HCEC 1CT (cell line): ENCODE measurements around the gene SDCBP2.
A peak's percentile ranks its signal among the peaks of the same experiment; 100 is the strongest.

ENCODE experiments used
- DNase-seq: peaks from one replicate; pipeline ENCODE4 v3.0.0-alpha.2; 2017

Gene SDCBP2

GRCh38 chr20:1293641-1294379 is 35.1 kb downstream of the SDCBP2 start:
- DNase-seq, result no peak

- DNase-seq, result no peak
Observed at GRCh38 chr20:1292620-1293019, 36.3 kb downstream of the SDCBP2 start.

GRCh38 chr20:1291191-1291741 is 37.7 kb downstream of the SDCBP2 start:
- peak; percentile 23 for DNase-seq

- no peak for DNase-seq
Observed at GRCh38 chr20:1287787-1288569, 41.0 kb downstream of the SDCBP2 start.

DNA sequence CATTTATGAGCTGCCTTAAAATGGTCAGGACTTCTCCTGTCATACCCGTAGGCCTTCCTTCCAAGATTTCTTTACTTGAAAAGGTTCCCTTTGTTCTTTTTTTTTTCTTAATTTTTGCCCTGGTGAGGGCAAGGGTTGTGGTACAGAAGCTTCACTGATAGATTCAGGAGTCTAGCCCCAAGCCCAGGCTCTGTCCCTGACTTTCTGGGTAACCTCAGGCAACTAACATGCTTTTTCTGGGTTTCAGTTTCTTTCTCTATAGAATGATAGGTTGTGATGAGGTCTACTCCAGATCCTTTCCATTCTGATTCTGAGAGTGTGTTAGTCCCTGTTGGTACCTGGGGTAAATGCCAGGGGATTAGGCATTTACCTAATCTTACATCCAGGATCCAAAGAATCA is 41.6 kb downstream of the SDCBP2 start:
- no peak for DNase-seq

- no peak for DNase-seq
Observed at GRCh38 chr20:1286267-1287024, 42.5 kb downstream of the SDCBP2 start.

- no peak for DNase-seq
Observed at GRCh38 chr20:1283522-1284510, 45.1 kb downstream of the SDCBP2 start.

DNA sequence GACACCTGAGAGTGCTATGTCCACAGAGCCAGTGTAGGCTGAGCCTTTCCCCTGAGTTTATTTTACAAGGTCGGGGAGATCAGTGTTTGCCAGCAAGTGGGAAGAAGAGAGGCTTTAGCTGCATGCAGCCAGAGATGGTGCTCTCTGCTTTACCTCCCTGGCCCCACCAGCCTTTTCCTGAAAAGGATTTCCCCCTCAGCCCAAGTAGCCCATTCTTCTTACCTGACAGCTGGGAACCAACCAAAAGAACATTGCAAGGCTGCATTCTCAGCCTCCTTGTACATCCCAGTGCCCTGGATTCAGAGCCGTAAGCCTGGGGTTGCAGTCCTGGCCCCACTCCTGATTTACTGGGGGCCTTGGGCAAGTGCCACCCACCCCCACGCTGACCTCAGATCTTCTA is 46.0 kb downstream of the SDCBP2 start:
- no peak for DNase-seq

GRCh38 chr20:1281279-1282057 is 47.5 kb downstream of the SDCBP2 start:
- DNase-seq, result no peak

DNA sequence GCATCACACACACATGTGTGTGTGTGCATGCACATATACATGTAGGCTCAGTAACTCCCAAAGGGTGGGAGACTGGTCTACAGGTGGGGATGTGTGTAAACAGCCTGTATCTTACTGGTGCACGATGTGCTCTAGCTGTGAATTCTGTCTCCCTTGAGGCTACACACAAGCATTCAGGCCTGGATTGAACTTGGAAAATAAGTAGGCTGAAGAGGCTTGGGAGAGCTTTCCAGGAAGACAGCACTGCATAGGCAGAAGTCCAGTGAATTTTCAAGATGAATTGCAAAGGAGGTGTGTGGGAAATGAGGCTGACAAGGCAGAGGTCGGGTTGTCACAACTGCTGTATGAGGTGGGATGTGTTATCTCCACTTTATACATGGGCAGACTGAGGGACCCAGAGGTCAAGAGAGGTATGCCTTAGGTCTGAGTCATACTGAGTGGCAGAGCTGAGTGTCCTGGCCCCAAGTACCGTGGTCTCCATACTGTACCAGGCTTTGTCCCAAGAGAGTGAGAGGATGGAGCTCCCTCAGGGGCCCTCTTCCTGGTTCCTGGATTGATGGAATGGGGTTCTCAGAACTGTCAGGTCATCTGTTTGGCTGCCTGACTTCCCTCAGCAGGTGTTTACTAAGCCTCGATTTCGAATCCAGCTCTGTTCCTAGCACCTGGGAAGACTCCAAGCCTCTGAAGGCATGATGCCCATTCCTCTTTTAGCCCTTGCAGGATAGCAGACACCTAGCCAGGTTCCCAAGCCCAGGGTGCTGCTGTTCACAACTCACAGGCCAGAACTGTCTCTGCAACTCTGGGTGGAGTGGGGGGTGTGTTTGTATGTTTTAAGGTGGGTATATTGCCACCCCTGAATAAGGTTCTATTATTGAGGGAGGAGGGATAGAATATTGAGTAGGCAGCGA is 48.5 kb downstream of the SDCBP2 start:
- no peak for DNase-seq

DNA sequence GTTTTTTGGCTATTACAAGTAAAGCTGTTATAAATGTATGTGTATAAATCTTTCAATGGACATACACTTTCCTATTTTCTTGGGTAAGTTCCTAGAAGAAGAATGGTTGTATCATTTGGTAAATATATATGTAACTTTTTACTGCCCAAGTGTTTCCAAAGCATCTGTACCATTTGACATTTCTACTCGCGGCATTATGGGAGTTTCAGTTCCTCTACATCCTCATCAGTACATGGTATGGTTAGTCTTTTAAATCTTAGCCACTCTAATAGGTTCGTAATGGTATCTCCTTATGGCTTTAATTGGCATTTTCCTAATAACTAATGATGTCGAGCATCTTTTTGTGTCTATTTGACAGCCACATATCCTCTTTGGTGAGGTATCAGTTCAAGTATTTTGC is 49.9 kb downstream of the SDCBP2 start:
- no peak for DNase-seq

- DNase-seq, result no peak
Observed at GRCh38 chr20:1277529-1278322, 51.2 kb downstream of the SDCBP2 start.

GRCh38 chr20:1275919-1276318 is 53.0 kb downstream of the SDCBP2 start:
- DNase-seq, result no peak

DNA sequence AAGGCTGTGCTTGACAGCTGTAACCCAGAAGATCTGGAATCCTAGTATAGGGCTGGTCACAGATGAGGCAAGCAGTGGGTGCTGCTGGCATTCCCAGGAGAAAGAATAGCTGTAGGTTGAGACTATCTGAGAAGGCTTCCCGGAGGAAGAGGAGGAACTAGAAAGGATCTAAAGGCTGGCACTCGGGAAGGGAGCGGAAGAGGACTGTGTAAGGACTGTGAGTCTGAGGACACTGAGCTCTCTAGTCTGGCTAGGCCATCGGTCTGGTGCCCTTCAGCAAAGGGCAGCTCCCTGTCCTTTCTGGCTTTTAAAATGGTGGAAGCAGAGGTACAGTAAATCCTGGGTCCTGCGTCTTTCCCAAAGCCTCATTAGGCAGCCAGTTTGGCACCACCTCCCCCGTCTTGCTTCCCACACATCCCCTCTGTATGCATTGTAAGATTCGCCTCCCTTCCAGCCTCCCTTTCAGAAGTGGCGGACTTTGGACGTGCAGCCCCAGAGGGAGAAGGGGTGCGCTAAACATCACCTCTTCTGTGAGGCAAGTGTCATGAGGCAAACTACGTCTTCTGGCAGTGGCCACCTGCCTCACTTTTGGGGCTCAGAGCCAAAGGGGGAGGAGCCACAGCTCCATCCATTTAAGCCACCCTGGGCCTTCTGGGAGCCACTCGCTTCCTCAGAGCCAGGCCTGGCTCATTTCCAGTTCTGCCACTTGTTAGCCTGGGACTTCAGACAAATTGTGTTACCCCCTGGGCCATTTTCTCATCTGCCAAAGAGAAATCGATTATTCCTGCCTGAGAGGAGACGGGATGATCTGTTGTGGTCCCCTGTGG is 54.2 kb downstream of the SDCBP2 start:
- DNase-seq, result no peak

GRCh38 chr20:1273366-1273765 is 55.6 kb downstream of the SDCBP2 start:
- DNase-seq, result no peak

GRCh38 chr20:1272368-1273100 is 56.4 kb downstream of the SDCBP2 start:
- no peak for DNase-seq

DNA sequence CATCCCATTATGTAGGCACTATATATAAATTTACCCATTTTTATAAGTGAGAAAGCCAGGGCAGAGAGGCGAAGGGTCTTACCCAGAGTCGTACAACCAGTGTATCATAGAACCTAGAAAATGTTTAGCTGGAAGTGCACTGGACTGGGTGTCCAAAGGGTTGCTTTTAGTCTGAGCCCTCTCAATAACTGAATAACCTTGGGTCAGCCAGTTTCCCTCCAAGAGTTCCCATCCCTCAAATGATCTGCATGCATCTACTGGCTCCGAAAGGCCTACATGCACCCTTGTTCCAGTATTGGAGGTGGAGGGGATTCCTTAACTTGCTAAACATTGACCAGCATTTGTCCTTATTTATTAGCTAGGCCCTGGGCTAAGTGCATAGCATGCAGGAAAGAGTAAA is 59.1 kb downstream of the SDCBP2 start:
- DNase-seq, result no peak

- no peak for DNase-seq
Observed at GRCh38 chr20:1269235-1269634, 59.7 kb downstream of the SDCBP2 start.
